ENCODE measurements around the gene PPDPF. TPM values are rescaled to one million over a fixed set of nuclear protein-coding genes. Genes with fewer than 3 reads are reported as not detected.

PPDPF gene
- polyA plus RNA-seq, 1 donor (not counting 4 experiments of a cell fraction or from before 2014, with no cell fraction given), result 8.8 TPM

GRCh38 chr20:63565021-63565698, 44.6 kb downstream of the PPDPF start:
- H4K20me1 ChIP-seq (ENCODE audit: control insufficient read depth, extremely low read depth, insufficient read depth, low read length), result peaks cover 8% of the 10 kb centered on the region
- H3K36me3 ChIP-seq (ENCODE audit: control insufficient read depth in 2 of 2, extremely low read depth in 1 of 2, insufficient read depth in 2 of 2, low read length in 2 of 2), result peaks cover 20 to 52% of the 10 kb centered on the region in 2 experiments
- H3K9me1 ChIP-seq (ENCODE audit: control insufficient read depth, extremely low read depth, insufficient read depth, low read length), result no peaks in the 10 kb centered on the region
- H3K4me2 ChIP-seq (ENCODE audit: control insufficient read depth, extremely low read depth, insufficient read depth, low read depth, low read length), result no peak overlapping the region
- H3K9ac ChIP-seq (ENCODE audit: control insufficient read depth, extremely low read depth, insufficient read depth, low read length), result no peak overlapping the region
- TF ChIP-seq EZH2 (IDR thresholded peaks at IDR 0.05; ENCODE audit: low read length), result no peak
- no peak for TF ChIP-seq CTCF (optimal IDR thresholded peaks at IDR 0.05 in 1 of 3, IDR thresholded peaks at IDR 0.05 in 1 of 3, conservative IDR thresholded peaks at IDR 0.05 in 1 of 3; ENCODE audit: extremely low read depth in 1 of 3, insufficient read depth in 2 of 3, low read length in 3 of 3)
- no peak overlapping the region for H3K4me3 ChIP-seq (ENCODE audit: control insufficient read depth in 2 of 3, extremely low read depth in 1 of 3, insufficient read depth in 2 of 3, low read depth in 1 of 3, low read length in 3 of 3)
- no peaks in the 10 kb centered on the region for H3K9me3 ChIP-seq (ENCODE audit: control insufficient read depth, low read depth, low read length)
- H3K27me3 ChIP-seq (ENCODE audit: control insufficient read depth, extremely low read depth, insufficient read depth, low read length), result no peaks in the 10 kb centered on the region
- H3K4me1 ChIP-seq (ENCODE audit: control insufficient read depth, extremely low read depth, insufficient read depth, low read length), result no peaks in the 10 kb centered on the region
- H2AFZ ChIP-seq (ENCODE audit: control insufficient read depth, low read length), result no peak overlapping the region
- H3K27ac ChIP-seq (ENCODE audit: control insufficient read depth, insufficient read depth, low read length), result no peak overlapping the region
- DNase-seq (ENCODE audit: low read depth, low spot score), result no peak
- no peak for FAIRE-seq
- dilution Hi-C loops (cut with MboI; ENCODE audit: extremely low pct_ligation_motif_present, low sequenced_read_pairs), result no loop called here
- H3K79me2 ChIP-seq (ENCODE audit: control insufficient read depth, insufficient read depth, low read length), result peaks cover 12% of the 10 kb centered on the region

GRCh38 chr20:63565699-63566335, 45.3 kb downstream of the PPDPF start:
- H3K27me3 ChIP-seq (ENCODE audit: control insufficient read depth, extremely low read depth, insufficient read depth, low read length), result no peaks in the 10 kb centered on the region
- H3K4me2 ChIP-seq (ENCODE audit: control insufficient read depth, extremely low read depth, insufficient read depth, low read depth, low read length), result no peak overlapping the region
- FAIRE-seq, result no peak
- no peak overlapping the region for H3K27ac ChIP-seq (ENCODE audit: control insufficient read depth, insufficient read depth, low read length)
- H3K9me1 ChIP-seq (ENCODE audit: control insufficient read depth, extremely low read depth, insufficient read depth, low read length), result no peaks in the 10 kb centered on the region
- H3K9ac ChIP-seq (ENCODE audit: control insufficient read depth, extremely low read depth, insufficient read depth, low read length), result no peak overlapping the region
- H3K36me3 ChIP-seq (ENCODE audit: control insufficient read depth in 2 of 2, extremely low read depth in 1 of 2, insufficient read depth in 2 of 2, low read length in 2 of 2), result peaks cover 14 to 46% of the 10 kb centered on the region in 2 experiments
- dilution Hi-C loops (cut with MboI; ENCODE audit: extremely low pct_ligation_motif_present, low sequenced_read_pairs), result no loop called here
- no peak for DNase-seq (ENCODE audit: low read depth, low spot score)
- peaks cover 8% of the 10 kb centered on the region for H4K20me1 ChIP-seq (ENCODE audit: control insufficient read depth, extremely low read depth, insufficient read depth, low read length)
- no peaks in the 10 kb centered on the region for H3K9me3 ChIP-seq (ENCODE audit: control insufficient read depth, low read depth, low read length)
- TF ChIP-seq EZH2 (IDR thresholded peaks at IDR 0.05; ENCODE audit: low read length) (no peak), CTCF (optimal IDR thresholded peaks at IDR 0.05 in 1 of 3, IDR thresholded peaks at IDR 0.05 in 1 of 3, conservative IDR thresholded peaks at IDR 0.05 in 1 of 3; ENCODE audit: extremely low read depth in 1 of 3, insufficient read depth in 2 of 3, low read length in 3 of 3) (no peak)
- H3K79me2 ChIP-seq (ENCODE audit: control insufficient read depth, insufficient read depth, low read length), result peaks cover 12% of the 10 kb centered on the region
- no peak overlapping the region for H3K4me3 ChIP-seq (ENCODE audit: control insufficient read depth in 2 of 3, extremely low read depth in 1 of 3, insufficient read depth in 2 of 3, low read depth in 1 of 3, low read length in 3 of 3)
- no peak overlapping the region for H2AFZ ChIP-seq (ENCODE audit: control insufficient read depth, low read length)
- no peaks in the 10 kb centered on the region for H3K4me1 ChIP-seq (ENCODE audit: control insufficient read depth, extremely low read depth, insufficient read depth, low read length)
